ENCODE measurements around the gene STK24. TPM values are rescaled to one million over a fixed set of nuclear protein-coding genes. Genes with fewer than 3 reads are reported as not detected.

The STK24 gene
- total RNA-seq, 2 experiments from 2014 or later, result 60.4 to 88.7 TPM

DNA sequence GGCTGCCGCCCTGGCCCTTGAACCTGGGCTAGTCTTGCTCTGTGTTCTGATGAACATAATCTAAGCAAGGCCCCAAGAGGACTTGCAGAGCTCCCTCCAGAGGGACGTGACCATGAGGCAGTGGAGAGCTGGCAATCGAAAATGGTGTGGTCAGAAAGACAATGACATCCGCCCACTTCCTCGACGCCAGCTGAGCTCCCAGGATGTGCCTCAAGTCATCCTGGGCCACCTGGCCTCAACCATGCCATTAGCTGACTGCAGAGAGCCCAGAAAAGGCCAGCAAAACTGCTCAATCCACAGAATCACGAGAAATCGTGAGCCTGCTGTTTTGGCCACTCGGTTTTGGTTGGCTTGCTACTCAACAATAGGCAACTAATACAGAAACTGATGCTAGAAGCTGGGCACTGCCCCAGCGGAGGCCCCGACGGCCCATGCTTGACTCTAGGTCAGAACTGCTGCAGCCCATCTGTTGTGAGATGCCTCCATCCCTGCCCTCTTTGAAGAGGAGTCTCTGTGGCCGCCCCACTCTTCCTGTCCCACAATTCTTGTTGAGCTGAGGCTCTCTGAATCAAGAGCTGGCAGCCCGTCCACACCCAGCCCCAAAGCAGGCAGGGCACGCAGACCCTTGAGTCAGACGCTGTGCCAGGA is 53.3 kb downstream of the STK24 start:
- intact Hi-C loops (cut with micrococcal nuclease; ENCODE audit: unreplicated experiment), result no loop called here
- no peak overlapping the region for H3K27ac ChIP-seq (ENCODE audit: low read depth, low read length, poor library complexity, severe bottlenecking)
- no peak overlapping the region for H2AFZ ChIP-seq (ENCODE audit: low read length)
- POLR2A ChIA-PET, result interaction anchor here (0.6 kb wide), 1 partner anchor 104 kb away, joined by 3 read pairs; no protein-coding TSS in a partner anchor
- BruUV-seq (replicated peaks), result no TSS peak
- peaks cover 2% of the 10 kb centered on the region; the same call in 1 of the 2 replicates for H3K36me3 ChIP-seq (ENCODE audit: insufficient read depth, low read length)
- DNase-seq (ENCODE audit: low spot score), result peak; percentile 28
- no peaks in the 10 kb centered on the region for H3K9me3 ChIP-seq (ENCODE audit: low read length)
- CTCF ChIA-PET (ENCODE audit: unreplicated experiment), result no interaction called here
- peaks cover 50% of the 10 kb centered on the region for H3K79me2 ChIP-seq (ENCODE audit: insufficient read depth, low read depth, low read length)
- peaks cover 4% of the 10 kb centered on the region; the same call in 1 of the 2 replicates for H4K20me1 ChIP-seq (ENCODE audit: insufficient read depth, low read length)
- peak overlapping the region; percentile 23; the same call in 1 of the 2 replicates for H3K4me2 ChIP-seq (ENCODE audit: low read length)
- no peaks in the 10 kb centered on the region for H3K9me2 ChIP-seq (ENCODE audit: insufficient read depth, low read length)
- TF ChIP-seq, protein P1, sequence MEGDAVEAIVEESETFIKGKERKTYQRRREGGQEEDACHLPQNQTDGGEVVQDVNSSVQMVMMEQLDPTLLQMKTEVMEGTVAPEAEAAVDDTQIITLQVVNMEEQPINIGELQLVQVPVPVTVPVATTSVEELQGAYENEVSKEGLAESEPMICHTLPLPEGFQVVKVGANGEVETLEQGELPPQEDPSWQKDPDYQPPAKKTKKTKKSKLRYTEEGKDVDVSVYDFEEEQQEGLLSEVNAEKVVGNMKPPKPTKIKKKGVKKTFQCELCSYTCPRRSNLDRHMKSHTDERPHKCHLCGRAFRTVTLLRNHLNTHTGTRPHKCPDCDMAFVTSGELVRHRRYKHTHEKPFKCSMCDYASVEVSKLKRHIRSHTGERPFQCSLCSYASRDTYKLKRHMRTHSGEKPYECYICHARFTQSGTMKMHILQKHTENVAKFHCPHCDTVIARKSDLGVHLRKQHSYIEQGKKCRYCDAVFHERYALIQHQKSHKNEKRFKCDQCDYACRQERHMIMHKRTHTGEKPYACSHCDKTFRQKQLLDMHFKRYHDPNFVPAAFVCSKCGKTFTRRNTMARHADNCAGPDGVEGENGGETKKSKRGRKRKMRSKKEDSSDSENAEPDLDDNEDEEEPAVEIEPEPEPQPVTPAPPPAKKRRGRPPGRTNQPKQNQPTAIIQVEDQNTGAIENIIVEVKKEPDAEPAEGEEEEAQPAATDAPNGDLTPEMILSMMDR (conservative IDR thresholded peaks at IDR 0.05; ENCODE audit: low read length), result no peak
- no peak for TF ChIP-seq EZH2phosphoT487 (IDR thresholded peaks at IDR 0.05; ENCODE audit: borderline replicate concordance, low read depth, low read length)
- no peak overlapping the region for H3K4me3 ChIP-seq (ENCODE audit: low read depth, low read length, poor library complexity, severe bottlenecking)
- H3K4me1 ChIP-seq (ENCODE audit: insufficient read depth, low read length, poor library complexity, severe bottlenecking), result peaks cover 28% of the 10 kb centered on the region

DNA sequence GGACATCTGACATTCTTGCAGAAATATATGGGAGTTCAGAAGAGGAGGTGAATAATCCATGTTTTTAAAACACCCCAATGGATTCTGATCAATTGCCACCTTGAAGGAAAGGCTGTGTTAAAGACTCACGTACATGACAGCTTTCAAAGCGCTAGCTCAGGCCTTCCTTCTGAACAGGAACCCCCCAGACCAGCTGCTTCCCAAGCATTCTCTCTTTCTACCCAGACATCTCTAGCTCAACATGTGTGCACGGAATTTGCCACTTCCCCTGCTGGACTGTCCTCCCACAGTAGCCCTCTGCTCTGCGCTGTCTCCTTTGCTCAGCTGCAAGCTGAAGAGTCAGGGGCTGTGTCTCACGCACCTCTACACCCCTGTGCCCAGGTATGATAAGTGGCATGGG is 54.5 kb downstream of the STK24 start:
- Histone ChIP-seq H3K36me3 (ENCODE audit: insufficient read depth, low read length) (peaks cover 12% of the 10 kb centered on the region), H3K4me1 (ENCODE audit: insufficient read depth, low read length, poor library complexity, severe bottlenecking) (peaks cover 28% of the 10 kb centered on the region), H3K27ac (ENCODE audit: low read depth, low read length, poor library complexity, severe bottlenecking) (no peak overlapping the region), H2AFZ (ENCODE audit: low read length) (no peak overlapping the region), H3K9me2 (ENCODE audit: insufficient read depth, low read length) (no peaks in the 10 kb centered on the region), H3K4me3 (ENCODE audit: low read depth, low read length, poor library complexity, severe bottlenecking) (no peak overlapping the region), H3K4me2 (ENCODE audit: low read length) (no peak overlapping the region), H4K20me1 (ENCODE audit: insufficient read depth, low read length) (peaks cover 4% of the 10 kb centered on the region; the same call in 1 of the 2 replicates), H3K79me2 (ENCODE audit: insufficient read depth, low read depth, low read length) (peaks cover 44% of the 10 kb centered on the region), H3K9me3 (ENCODE audit: low read length) (no peaks in the 10 kb centered on the region)
- ChIA-PET CTCF (ENCODE audit: unreplicated experiment) (no interaction called here), POLR2A (interaction anchor here (0.6 kb wide), 1 partner anchor 32 kb away, joined by 4 read pairs; no protein-coding TSS in a partner anchor)
- intact Hi-C loops (cut with micrococcal nuclease; ENCODE audit: unreplicated experiment), result no loop called here
- BruUV-seq (replicated peaks), result no TSS peak
- no peak for DNase-seq (ENCODE audit: low spot score)
- TF ChIP-seq, protein P1 (conservative IDR thresholded peaks at IDR 0.05; ENCODE audit: low read length), result no peak
- TF ChIP-seq EZH2phosphoT487 (IDR thresholded peaks at IDR 0.05; ENCODE audit: borderline replicate concordance, low read depth, low read length), result no peak

Data from OCI-LY7 (cell line).